ENCODE results near the gene LGALS12. TPM values are rescaled to one million over a fixed set of nuclear protein-coding genes. Genes with fewer than 3 reads are reported as not detected.

LGALS12 gene
- total RNA-seq, 1 experiment from 2014 or later = 0.07 TPM

- ChIA-PET POLR2A (ENCODE audit: unreplicated experiment) (no interaction called here), CTCF (no interaction called here)
- ATAC-seq (no peak), DNase-seq (no peak)
- no TSS peak for BruUV-seq (replicated peaks)
- Histone ChIP-seq H3K36me3 (ENCODE audit: low read depth, low read length) (no peaks in the 10 kb centered on the region), H3F3A (ENCODE audit: low read length, unreplicated experiment) (no peaks in the 10 kb centered on the region), H4K20me1 (ENCODE audit: low read length) (no peaks in the 10 kb centered on the region), H2AFZ (ENCODE audit: low read length) (no peak overlapping the region), H3K27me3 (ENCODE audit: low read length) (no peaks in the 10 kb centered on the region), H3K4me2 (ENCODE audit: low read length) (no peak overlapping the region), H3K79me2 (ENCODE audit: low read length) (no peaks in the 10 kb centered on the region), H3K27ac (ENCODE audit: low read length) (no peak overlapping the region), H3K9me3 (ENCODE audit: low read length) (no peaks in the 10 kb centered on the region), H3K9me2 (replicated peaks; ENCODE audit: low read length) (no peaks in the 10 kb centered on the region), H3K4me1 (ENCODE audit: insufficient read depth, low read length) (peaks cover 18% of the 10 kb centered on the region), H3K9ac (ENCODE audit: low read length) (no peak overlapping the region), H3K4me3 (ENCODE audit: low read length) (no peak overlapping the region)
- TF ChIP-seq EZH2phosphoT487 (IDR thresholded peaks at IDR 0.05; ENCODE audit: borderline replicate concordance, low read length) (no peak), EZH2 (IDR thresholded peaks at IDR 0.05; ENCODE audit: low read length, unreplicated experiment) (no peak), CTCF (conservative IDR thresholded peaks at IDR 0.05; ENCODE audit: low read depth, low read length) (no peak)
- intact Hi-C loops (cut with micrococcal nuclease) = no loop called here
Observed at GRCh38 chr11:63517156-63517555, 11.3 kb downstream of the LGALS12 start.

- intact Hi-C loops (cut with micrococcal nuclease) = no loop called here
- CTCF ChIA-PET = no interaction called here
- no peaks in the 10 kb centered on the region for H3K9me2 ChIP-seq (replicated peaks; ENCODE audit: low read length)
- H3K27me3 ChIP-seq (ENCODE audit: low read length) = no peaks in the 10 kb centered on the region
- no peak overlapping the region for H3K9ac ChIP-seq (ENCODE audit: low read length)
- no peak overlapping the region for H3K27ac ChIP-seq (ENCODE audit: low read length)
- H3K4me1 ChIP-seq (ENCODE audit: insufficient read depth, low read length) = peaks cover 30% of the 10 kb centered on the region
- H3F3A ChIP-seq (ENCODE audit: low read length, unreplicated experiment) = no peaks in the 10 kb centered on the region
- no peaks in the 10 kb centered on the region for H3K79me2 ChIP-seq (ENCODE audit: low read length)
- H3K4me2 ChIP-seq (ENCODE audit: low read length) = no peak overlapping the region
- DNase-seq (peak; percentile 57), ATAC-seq (no peak)
- H3K4me3 ChIP-seq (ENCODE audit: low read length) = no peak overlapping the region
- H4K20me1 ChIP-seq (ENCODE audit: low read length) = no peaks in the 10 kb centered on the region
- H2AFZ ChIP-seq (ENCODE audit: low read length) = no peak overlapping the region
- POLR2A ChIA-PET (ENCODE audit: unreplicated experiment) = interaction anchor here (0.6 kb wide), 1 partner anchor 12 kb away, joined by 4 read pairs; no protein-coding TSS in a partner anchor
- TF ChIP-seq EZH2phosphoT487 (IDR thresholded peaks at IDR 0.05; ENCODE audit: borderline replicate concordance, low read length) = no peak
- H3K9me3 ChIP-seq (ENCODE audit: low read length) = no peaks in the 10 kb centered on the region
- no TSS peak for BruUV-seq (replicated peaks)
- no peaks in the 10 kb centered on the region for H3K36me3 ChIP-seq (ENCODE audit: low read depth, low read length)
Observed at GRCh38 chr11:63518548-63518947, 12.7 kb downstream of the LGALS12 start.

- ChIA-PET POLR2A (ENCODE audit: unreplicated experiment) (interaction anchor here (0.8 kb wide), 1 partner anchor 10 kb away, joined by 5 read pairs; no protein-coding TSS in a partner anchor), CTCF (no interaction called here)
- H4K20me1 ChIP-seq (ENCODE audit: low read length) = no peaks in the 10 kb centered on the region
- H3K9me3 ChIP-seq (ENCODE audit: low read length) = no peaks in the 10 kb centered on the region
- BruUV-seq (replicated peaks) = no TSS peak
- intact Hi-C loops (cut with micrococcal nuclease) = no loop called here
- peak overlapping the region; percentile 2; the same call in 1 of the 2 replicates for H3K27ac ChIP-seq (ENCODE audit: low read length)
- DNase-seq = peak; percentile 54
- no peaks in the 10 kb centered on the region for H3K9me2 ChIP-seq (replicated peaks; ENCODE audit: low read length)
- no peaks in the 10 kb centered on the region for H3K27me3 ChIP-seq (ENCODE audit: low read length)
- peaks cover 32% of the 10 kb centered on the region for H3K4me1 ChIP-seq (ENCODE audit: insufficient read depth, low read length)
- no peak overlapping the region for H3K4me2 ChIP-seq (ENCODE audit: low read length)
- TF ChIP-seq EZH2phosphoT487 (IDR thresholded peaks at IDR 0.05; ENCODE audit: borderline replicate concordance, low read length) = no peak
- TF ChIP-seq CTCF (conservative IDR thresholded peaks at IDR 0.05; ENCODE audit: low read depth, low read length) = no peak
- TF ChIP-seq EZH2 (IDR thresholded peaks at IDR 0.05; ENCODE audit: low read length, unreplicated experiment) = no peak
- 0 out of 2 replicates have a peak overlapping the region, but pooled peaks have one; percentile 28 for H2AFZ ChIP-seq (ENCODE audit: low read length)
- no peaks in the 10 kb centered on the region for H3K36me3 ChIP-seq (ENCODE audit: low read depth, low read length)
- H3F3A ChIP-seq (ENCODE audit: low read length, unreplicated experiment) = no peaks in the 10 kb centered on the region
- H3K4me3 ChIP-seq (ENCODE audit: low read length) = no peak overlapping the region
- ATAC-seq = no peak
- no peak overlapping the region for H3K9ac ChIP-seq (ENCODE audit: low read length)
- no peaks in the 10 kb centered on the region for H3K79me2 ChIP-seq (ENCODE audit: low read length)
Observed at GRCh38 chr11:63520606-63521170, 14.8 kb downstream of the LGALS12 start.
